ENCODE data around the gene PABPN1L. TPM values are rescaled to one million over a fixed set of nuclear protein-coding genes. Genes with fewer than 3 reads are reported as not detected.
"Not testable (repeated sequence)": the region's sequence is repeated elsewhere in the genome, so short reads cannot be mapped to it uniquely, and the experiment has no call there.

PABPN1L gene
- total RNA-seq, 1 donor from 2014 or later = not detected

- Mint-ChIP-seq H3K27ac (ENCODE audit: unreplicated experiment) (no peak overlapping the region), H3K4me3 (no peak overlapping the region), H3K9me3 (no peaks in the 10 kb centered on the region), H3K4me1 (no peaks in the 10 kb centered on the region), H3K27me3 (ENCODE audit: low read depth) (no peaks in the 10 kb centered on the region), H3K36me3 (ENCODE audit: low read depth) (no peaks in the 10 kb centered on the region)
- TF ChIP-seq, protein P1, sequence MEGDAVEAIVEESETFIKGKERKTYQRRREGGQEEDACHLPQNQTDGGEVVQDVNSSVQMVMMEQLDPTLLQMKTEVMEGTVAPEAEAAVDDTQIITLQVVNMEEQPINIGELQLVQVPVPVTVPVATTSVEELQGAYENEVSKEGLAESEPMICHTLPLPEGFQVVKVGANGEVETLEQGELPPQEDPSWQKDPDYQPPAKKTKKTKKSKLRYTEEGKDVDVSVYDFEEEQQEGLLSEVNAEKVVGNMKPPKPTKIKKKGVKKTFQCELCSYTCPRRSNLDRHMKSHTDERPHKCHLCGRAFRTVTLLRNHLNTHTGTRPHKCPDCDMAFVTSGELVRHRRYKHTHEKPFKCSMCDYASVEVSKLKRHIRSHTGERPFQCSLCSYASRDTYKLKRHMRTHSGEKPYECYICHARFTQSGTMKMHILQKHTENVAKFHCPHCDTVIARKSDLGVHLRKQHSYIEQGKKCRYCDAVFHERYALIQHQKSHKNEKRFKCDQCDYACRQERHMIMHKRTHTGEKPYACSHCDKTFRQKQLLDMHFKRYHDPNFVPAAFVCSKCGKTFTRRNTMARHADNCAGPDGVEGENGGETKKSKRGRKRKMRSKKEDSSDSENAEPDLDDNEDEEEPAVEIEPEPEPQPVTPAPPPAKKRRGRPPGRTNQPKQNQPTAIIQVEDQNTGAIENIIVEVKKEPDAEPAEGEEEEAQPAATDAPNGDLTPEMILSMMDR (conservative IDR thresholded peaks at IDR 0.05) = no peak
- no peak for DNase-seq (ENCODE audit: low read depth, low spot score)
Measured at GRCh38 chr16:88899901-88900661, 33.6 kb upstream of the PABPN1L start.

DNA sequence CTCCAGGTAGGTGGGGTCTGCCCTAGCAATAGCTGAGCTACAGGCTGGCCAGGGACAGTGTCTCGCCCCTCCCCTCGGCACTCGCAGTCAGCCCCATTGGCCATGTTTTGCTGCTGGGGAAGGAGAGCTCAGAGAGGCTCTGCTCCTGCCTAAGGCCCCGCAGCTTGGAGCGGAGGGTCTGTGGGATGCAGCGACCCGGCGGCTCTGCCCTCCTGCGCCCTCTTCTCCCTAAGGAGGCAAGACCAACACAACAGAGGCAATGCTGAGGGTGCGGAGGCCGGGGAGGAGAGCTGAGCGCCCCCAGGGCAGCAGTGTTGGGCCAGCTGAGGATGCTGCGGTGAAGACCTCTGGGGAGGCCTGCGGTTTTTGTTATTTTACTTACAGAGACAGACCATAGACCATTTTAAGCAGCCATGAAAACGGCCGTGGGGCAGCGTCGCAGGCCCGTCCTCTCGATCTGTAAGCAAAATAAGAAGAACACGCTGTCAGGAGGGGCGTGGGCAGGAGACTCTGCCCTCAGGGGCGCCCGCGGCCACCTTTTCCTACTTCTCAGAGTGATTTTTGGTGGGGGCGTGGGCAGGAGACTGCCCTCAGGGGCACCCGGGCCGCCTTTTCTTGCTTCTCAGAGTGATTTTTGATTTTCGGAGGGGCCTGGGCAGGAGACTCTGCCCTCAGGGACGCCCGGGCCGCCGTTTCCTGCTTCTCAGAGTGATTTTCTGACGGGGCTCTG is 31.4 kb upstream of the PABPN1L start:
- TF ChIP-seq, protein P1 (conservative IDR thresholded peaks at IDR 0.05) = no peak
- no peaks in the 10 kb centered on the region for H3K27me3 Mint-ChIP-seq (ENCODE audit: low read depth)
- DNase-seq (ENCODE audit: low read depth, low spot score) = no peak
- no peaks in the 10 kb centered on the region for H3K4me1 Mint-ChIP-seq
- no peaks in the 10 kb centered on the region for H3K36me3 Mint-ChIP-seq (ENCODE audit: low read depth)
- no peaks in the 10 kb centered on the region for H3K9me3 Mint-ChIP-seq
- no peak overlapping the region for H3K4me3 Mint-ChIP-seq
- no peak overlapping the region for H3K27ac Mint-ChIP-seq (ENCODE audit: unreplicated experiment)

DNA sequence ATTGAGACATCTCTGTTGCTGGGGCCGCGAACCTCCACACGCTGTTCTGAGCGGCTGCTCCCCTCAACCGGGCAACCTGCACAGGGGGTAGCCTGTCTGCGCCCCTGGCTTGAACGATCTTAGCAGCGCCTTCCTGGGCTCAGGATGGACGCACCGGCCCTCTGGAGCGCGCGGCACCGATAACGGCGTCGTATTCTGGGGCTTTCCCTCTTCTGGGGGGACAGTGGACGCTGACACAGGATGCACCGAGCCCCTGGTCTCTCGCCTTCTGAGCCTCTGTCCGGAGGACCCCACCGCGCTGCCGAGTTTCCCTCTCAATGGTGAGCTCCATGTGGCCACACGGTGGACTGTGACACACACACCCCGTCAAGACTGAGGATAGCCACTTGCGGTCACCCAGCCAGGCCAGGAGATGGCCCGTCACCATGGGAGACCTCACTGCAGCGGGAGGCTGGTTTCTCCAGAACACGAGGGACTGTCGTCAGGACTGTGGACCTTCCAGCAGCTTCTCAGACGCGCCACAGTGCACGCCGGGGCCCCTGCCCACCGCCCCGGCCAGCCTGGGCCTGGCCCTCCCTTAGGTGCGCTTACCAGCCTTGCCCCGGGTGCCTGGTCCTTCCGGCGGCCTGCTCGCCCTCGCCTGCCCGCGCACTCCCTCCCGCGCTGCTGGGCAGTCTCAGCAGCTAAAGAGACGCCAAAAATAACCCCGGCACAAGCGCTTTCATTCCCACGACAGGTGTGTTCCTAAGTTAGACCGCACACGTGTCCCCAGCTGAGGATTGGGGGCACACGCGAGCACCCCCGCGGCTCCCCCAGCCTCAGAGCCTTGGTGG is 30.0 kb upstream of the PABPN1L start:
- H3K4me3 Mint-ChIP-seq = no peak overlapping the region

DNA sequence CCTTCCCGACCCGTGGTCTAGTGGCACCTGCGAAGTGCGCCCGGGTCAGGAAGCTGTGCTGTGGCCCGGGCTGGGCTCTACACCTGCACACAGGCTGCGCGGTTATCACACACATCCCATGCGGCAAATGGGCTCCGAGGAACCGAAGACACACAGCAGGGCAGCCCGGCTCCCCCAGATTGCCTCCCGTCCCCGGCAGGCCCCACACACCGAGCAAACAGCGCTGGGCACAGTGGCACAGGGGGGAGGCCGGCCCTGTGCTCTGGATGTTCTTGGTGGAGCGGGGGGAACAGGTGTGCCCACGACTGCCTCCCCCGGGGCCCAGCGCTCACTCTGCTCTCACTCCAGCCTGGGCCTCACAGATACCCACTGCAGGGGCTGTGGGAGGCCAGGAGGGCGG is 28.9 kb upstream of the PABPN1L start:
- no peak overlapping the region for H3K4me3 Mint-ChIP-seq
- H3K27ac Mint-ChIP-seq (ENCODE audit: unreplicated experiment) = no peak overlapping the region
- no peaks in the 10 kb centered on the region for H3K27me3 Mint-ChIP-seq (ENCODE audit: low read depth)
- no peaks in the 10 kb centered on the region for H3K36me3 Mint-ChIP-seq (ENCODE audit: low read depth)
- TF ChIP-seq, protein P1 (conservative IDR thresholded peaks at IDR 0.05) = no peak
- H3K4me1 Mint-ChIP-seq = no peaks in the 10 kb centered on the region
- no peak for DNase-seq (ENCODE audit: low read depth, low spot score)
- H3K9me3 Mint-ChIP-seq = no peaks in the 10 kb centered on the region

More for the DNA sequence above, 30.0 kb upstream of the PABPN1L start:
- no peaks in the 10 kb centered on the region for H3K4me1 Mint-ChIP-seq
- TF ChIP-seq, protein P1 (conservative IDR thresholded peaks at IDR 0.05) = no peak
- H3K27me3 Mint-ChIP-seq (ENCODE audit: low read depth) = no peaks in the 10 kb centered on the region
- H3K9me3 Mint-ChIP-seq = no peaks in the 10 kb centered on the region
- no peaks in the 10 kb centered on the region for H3K36me3 Mint-ChIP-seq (ENCODE audit: low read depth)
- no peak for DNase-seq (ENCODE audit: low read depth, low spot score)
- no peak overlapping the region for H3K27ac Mint-ChIP-seq (ENCODE audit: unreplicated experiment)

- DNase-seq (ENCODE audit: low read depth, low spot score) = no peak
- no peak overlapping the region for H3K4me3 Mint-ChIP-seq
- H3K27ac Mint-ChIP-seq (ENCODE audit: unreplicated experiment) = no peak overlapping the region
- no peaks in the 10 kb centered on the region for H3K27me3 Mint-ChIP-seq (ENCODE audit: low read depth)
- TF ChIP-seq, protein P1 (conservative IDR thresholded peaks at IDR 0.05) = no peak
- H3K9me3 Mint-ChIP-seq = no peaks in the 10 kb centered on the region
- no peaks in the 10 kb centered on the region for H3K36me3 Mint-ChIP-seq (ENCODE audit: low read depth)
- no peaks in the 10 kb centered on the region for H3K4me1 Mint-ChIP-seq
Measured at GRCh38 chr16:88894681-88895300, 28.3 kb upstream of the PABPN1L start.

DNA sequence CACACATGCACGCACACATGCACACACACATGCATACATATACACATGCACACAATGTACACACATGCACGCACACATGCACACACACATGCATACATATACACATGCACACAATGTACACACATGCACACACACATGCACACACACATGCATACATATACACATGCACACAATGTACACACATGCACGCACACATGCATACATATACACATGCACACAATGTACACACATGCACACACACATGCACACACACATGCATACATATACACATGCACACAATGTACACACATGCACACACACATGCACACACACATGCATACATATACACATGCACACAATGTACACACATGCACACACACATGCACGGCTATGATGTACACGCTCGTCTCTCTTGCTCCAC is 27.8 kb upstream of the PABPN1L start:
- not testable (repeated sequence) for H3K4me1 Mint-ChIP-seq; DNase-seq (ENCODE audit: low read depth, low spot score); H3K9me3 Mint-ChIP-seq; H3K27me3 Mint-ChIP-seq (ENCODE audit: low read depth); H3K27ac Mint-ChIP-seq (ENCODE audit: unreplicated experiment); H3K4me3 Mint-ChIP-seq; H3K36me3 Mint-ChIP-seq (ENCODE audit: low read depth)
